Measurements from ENCODE around the gene WBP2.

DNA sequence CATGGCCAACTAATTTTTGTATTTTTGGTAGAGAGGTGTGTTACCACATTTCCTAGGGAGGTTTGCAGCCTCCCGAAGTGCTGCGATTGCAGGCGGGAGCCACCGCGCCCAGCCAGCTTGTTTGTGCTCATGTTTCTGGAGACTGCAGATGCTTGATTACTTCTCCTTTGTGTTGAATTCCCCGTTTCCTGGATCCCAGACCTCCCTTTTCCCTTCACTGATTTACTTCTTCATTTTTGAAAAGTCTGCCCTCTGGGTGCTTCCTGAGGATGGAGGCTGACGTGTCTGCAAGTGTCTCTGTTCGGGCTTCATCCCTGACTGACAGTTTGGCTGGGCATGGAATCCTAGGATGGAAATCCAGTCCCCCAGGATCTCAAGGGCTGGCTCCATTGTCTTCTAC, 30.3 kb upstream of the WBP2 start:
- TF ChIP-seq ZNF274 (IDR thresholded peaks at IDR 0.05; ENCODE audit: low read depth, low read length), result no peak
- TF ChIP-seq YY1 (IDR thresholded peaks at IDR 0.05; ENCODE audit: insufficient read depth, insufficient read length), result no peak

Data from NT2/D1 (cell line).